Stimulated activated CD8-positive, alpha-beta memory T cell treated with anti-CD3 and anti-CD28 coated beads, Interleukin-2, amount 100 ng/mL, for 48 hours (primary cell): Measurements from ENCODE around the gene C1S.
"Not testable (repeated sequence)": the region's sequence is repeated elsewhere in the genome, so short reads cannot be mapped to it uniquely, and the experiment has no call there.

Source experiments
- DNase-seq, 2 donors: peaks; one replicate each; pipeline ENCODE4 v3.0.0-alpha.2; 2020; ENCODE audit warnings: low read depth in 2 of 2

The C1S gene

GRCh38 chr12:7060353-7060954 is at the start of gene C1S:
Gene C1S (plus strand): TSS chr12:7060718. CDS start chr12:7061913, 1,195 bp downstream.
- no peak for DNase-seq

GRCh38 chr12:7011398-7011797 is 49.1 kb upstream of the C1S start:
- not testable (repeated sequence) for DNase-seq

- DNase-seq = no peak
These were observed 48.4 kb upstream of the C1S start for GRCh38 chr12:7012024-7012607.

GRCh38 chr12:7013101-7013500 is 47.4 kb upstream of the C1S start:
- no peak for DNase-seq

GRCh38 chr12:7015555-7016370 is 44.8 kb upstream of the C1S start:
- no peak for DNase-seq

- DNase-seq = no peak
These were observed 43.5 kb upstream of the C1S start for GRCh38 chr12:7016958-7017571.

- DNase-seq = no peak
These were observed 42.6 kb upstream of the C1S start for GRCh38 chr12:7017870-7018349.

GRCh38 chr12:7018350-7019042 is 42.0 kb upstream of the C1S start, which contains the start of gene LPCAT3:
Gene LPCAT3 (minus strand): TSS chr12:7018476. CDS start chr12:7018424, 52 bp downstream.
- DNase-seq = peak; percentile 95

GRCh38 chr12:7019043-7019569 is 41.4 kb upstream of the C1S start:
- DNase-seq = no peak

- DNase-seq = no peak
These were observed 38.6 kb upstream of the C1S start for GRCh38 chr12:7021956-7022355.

GRCh38 chr12:7023114-7023513 is 37.4 kb upstream of the C1S start:
- DNase-seq = no peak

- DNase-seq = no peak
These were observed 33.7 kb upstream of the C1S start for GRCh38 chr12:7026854-7027253.

- no peak for DNase-seq
These were observed 29.2 kb upstream of the C1S start for GRCh38 chr12:7031306-7031705.

GRCh38 chr12:7032990-7033389 is 27.5 kb upstream of the C1S start:
- DNase-seq = no peak

GRCh38 chr12:7034464-7034863 is 26.1 kb upstream of the C1S start:
- no peak for DNase-seq

GRCh38 chr12:7035463-7035862 is 25.1 kb upstream of the C1S start:
- no peak for DNase-seq

- not testable (repeated sequence) for DNase-seq
These were observed 23.1 kb upstream of the C1S start for GRCh38 chr12:7037411-7037810.

GRCh38 chr12:7038591-7038990 is 21.9 kb upstream of the C1S start:
- DNase-seq = no peak

GRCh38 chr12:7039403-7039802 is 21.1 kb upstream of the C1S start:
- no peak for DNase-seq

GRCh38 chr12:7042842-7043241 is 17.7 kb upstream of the C1S start:
- no peak for DNase-seq

GRCh38 chr12:7045913-7046312 is 14.6 kb upstream of the C1S start:
- no peak for DNase-seq
